HEK293 (cell line): ENCODE measurements around the gene THSD4.

Experiments used
- CTCF ChIA-PET: fragments of 350-600 bp; formaldehyde crosslinking; extraction: SDS; loops from one replicate; lab custom pipeline; 2021; ENCODE audit warnings: antibody characterized with exemption; lab: Yijun Ruan, JAX
- POLR2A ChIA-PET: fragments of 300-600 bp; formaldehyde crosslinking; extraction: SDS; loops from one replicate; lab custom pipeline; 2020; ENCODE audit warnings: antibody characterized with exemption, inconsistent platforms; lab: Yijun Ruan, JAX
- H3K27ac ChIP-seq: fragments of 200-500 bp; sonication (Bioruptor generic); 2 replicates; pipeline ENCODE4 v1.5.1; 2014; ENCODE audit warnings: low read depth, low read length, control low read depth, inconsistent platforms; ENCODE audit errors: extremely low read depth
- H3K36me3 ChIP-seq, 2 experiments: fragments of 200-500 bp in 1 of 2; sonication (Bioruptor generic) in 1 of 2; 1 replicate in 1 of 2; 2 replicates in 1 of 2; pipeline ENCODE4 v1.5.1; 2014 to 2017; ENCODE audit warnings: inconsistent platforms in 2 of 2, low read length in 2 of 2; ENCODE audit not compliant: control insufficient read depth in 2 of 2, insufficient read depth in 1 of 2
- H3K4me1 ChIP-seq: fragments of 200-500 bp; sonication (Bioruptor generic); 2 replicates; pipeline ENCODE4 v1.5.1; 2014; ENCODE audit warnings: mild to moderate bottlenecking, low read length, inconsistent platforms; ENCODE audit not compliant: control insufficient read depth, insufficient read depth
- H3K4me3 ChIP-seq: 2 replicates; pipeline ENCODE4 v1.5.1; 2011; ENCODE audit warnings: low read depth, mild to moderate bottlenecking, control low read depth, low read length, moderate library complexity
- H3K9me3 ChIP-seq: fragments of 200-500 bp; sonication (Bioruptor generic); 2 replicates; pipeline ENCODE4 v1.5.1; 2014; ENCODE audit warnings: low read depth, low read length, inconsistent platforms; ENCODE audit not compliant: control insufficient read depth, insufficient read depth
- HOXD13 ChIP-seq: sonication (generic); formaldehyde crosslinking; IDR thresholded peaks from 2 replicates; pipeline ENCODE4 v1.8.0; 2022; ENCODE audit warnings: missing genetic modification reagents, borderline replicate concordance
- SP7 ChIP-seq: fragments of 450-650 bp; formaldehyde crosslinking; IDR thresholded peaks from 2 replicates; pipeline ENCODE4 v1.5.1; 2016; ENCODE audit warnings: missing biosample characterization, missing genetic modification characterization
- ZNF140 ChIP-seq: fragments of 450-650 bp; formaldehyde crosslinking; IDR thresholded peaks from 2 replicates; pipeline ENCODE4 v1.5.1; 2016; ENCODE audit warnings: missing biosample characterization, missing genetic modification characterization
- ZNF221 ChIP-seq: fragments of 450-650 bp; formaldehyde crosslinking; IDR thresholded peaks from 2 replicates; pipeline ENCODE4 v1.5.1; 2017; ENCODE audit warnings: missing biosample characterization, missing genetic modification characterization, borderline replicate concordance
- ZNF223 ChIP-seq: fragments of 450-650 bp; formaldehyde crosslinking; IDR thresholded peaks from 2 replicates; pipeline ENCODE4 v1.5.1; 2016; ENCODE audit warnings: missing biosample characterization, missing genetic modification characterization
- ZNF23 ChIP-seq: fragments of 450-650 bp; formaldehyde crosslinking; IDR thresholded peaks from 2 replicates; pipeline ENCODE4 v1.5.1; 2016; ENCODE audit warnings: missing biosample characterization, missing genetic modification characterization, borderline replicate concordance
- ZNF266 ChIP-seq: fragments of 450-650 bp; formaldehyde crosslinking; IDR thresholded peaks from 2 replicates; pipeline ENCODE4 v1.5.1; 2016; ENCODE audit warnings: missing biosample characterization, missing genetic modification characterization, low read depth
- ZNF341 ChIP-seq: fragments of 450-650 bp; formaldehyde crosslinking; IDR thresholded peaks from 2 replicates; pipeline ENCODE4; 2016; ENCODE audit warnings: low read depth, missing biosample characterization, missing genetic modification characterization
- ZNF514 ChIP-seq: fragments of 450-650 bp; formaldehyde crosslinking; IDR thresholded peaks from 2 replicates; pipeline ENCODE4 v1.5.1; 2016; ENCODE audit warnings: missing biosample characterization, missing genetic modification characterization
- ZNF544 ChIP-seq: fragments of 450-650 bp; formaldehyde crosslinking; IDR thresholded peaks from 2 replicates; pipeline ENCODE4 v1.5.0; 2017; ENCODE audit warnings: missing biosample characterization, missing genetic modification characterization
- ZNF548 ChIP-seq: fragments of 450-650 bp; formaldehyde crosslinking; IDR thresholded peaks from 2 replicates; pipeline ENCODE4 v1.5.1; 2016; ENCODE audit warnings: missing biosample characterization, missing genetic modification characterization
- ZNF560 ChIP-seq: fragments of 450-650 bp; formaldehyde crosslinking; IDR thresholded peaks from 2 replicates; pipeline ENCODE4 v1.5.1; 2017; ENCODE audit warnings: missing biosample characterization, missing genetic modification characterization, borderline replicate concordance
- ZNF610 ChIP-seq: fragments of 450-650 bp; formaldehyde crosslinking; IDR thresholded peaks from 2 replicates; pipeline ENCODE4 v1.5.1; 2016; ENCODE audit warnings: missing biosample characterization, missing genetic modification characterization, borderline replicate concordance
- ZNF624 ChIP-seq: fragments of 450-650 bp; formaldehyde crosslinking; IDR thresholded peaks from 2 replicates; pipeline ENCODE4 v1.5.1; 2017; ENCODE audit warnings: missing biosample characterization, missing genetic modification characterization
- ZNF707 ChIP-seq: fragments of 450-650 bp; formaldehyde crosslinking; IDR thresholded peaks from 2 replicates; pipeline ENCODE4 v1.5.1; 2016; ENCODE audit warnings: missing biosample characterization, missing genetic modification characterization
- ZNF768 ChIP-seq: fragments of 450-650 bp; formaldehyde crosslinking; IDR thresholded peaks from 2 replicates; pipeline ENCODE4 v1.5.1; 2018; ENCODE audit warnings: missing biosample characterization, mild to moderate bottlenecking, missing genetic modification characterization
- ZNF837 ChIP-seq: fragments of 450-650 bp; formaldehyde crosslinking; IDR thresholded peaks from 2 replicates; pipeline ENCODE4 v1.5.1; 2016; ENCODE audit warnings: missing biosample characterization, missing genetic modification characterization
- ZNF843 ChIP-seq: fragments of 450-650 bp; formaldehyde crosslinking; IDR thresholded peaks from 2 replicates; pipeline ENCODE4 v1.5.1; 2016; ENCODE audit warnings: missing biosample characterization, missing genetic modification characterization
- TF ChIP-seq, protein P1 (sequence below): fragments of 450-650 bp; formaldehyde crosslinking; IDR thresholded peaks from 2 replicates; pipeline ENCODE4 v1.5.1; 2016; ENCODE audit warnings: missing biosample characterization, missing genetic modification characterization
- TF ChIP-seq, protein P2 (sequence below): fragments of 450-650 bp; formaldehyde crosslinking; IDR thresholded peaks from 2 replicates; pipeline ENCODE4 v1.5.1; 2016; ENCODE audit warnings: missing biosample characterization, missing genetic modification characterization

Gene THSD4

DNA sequence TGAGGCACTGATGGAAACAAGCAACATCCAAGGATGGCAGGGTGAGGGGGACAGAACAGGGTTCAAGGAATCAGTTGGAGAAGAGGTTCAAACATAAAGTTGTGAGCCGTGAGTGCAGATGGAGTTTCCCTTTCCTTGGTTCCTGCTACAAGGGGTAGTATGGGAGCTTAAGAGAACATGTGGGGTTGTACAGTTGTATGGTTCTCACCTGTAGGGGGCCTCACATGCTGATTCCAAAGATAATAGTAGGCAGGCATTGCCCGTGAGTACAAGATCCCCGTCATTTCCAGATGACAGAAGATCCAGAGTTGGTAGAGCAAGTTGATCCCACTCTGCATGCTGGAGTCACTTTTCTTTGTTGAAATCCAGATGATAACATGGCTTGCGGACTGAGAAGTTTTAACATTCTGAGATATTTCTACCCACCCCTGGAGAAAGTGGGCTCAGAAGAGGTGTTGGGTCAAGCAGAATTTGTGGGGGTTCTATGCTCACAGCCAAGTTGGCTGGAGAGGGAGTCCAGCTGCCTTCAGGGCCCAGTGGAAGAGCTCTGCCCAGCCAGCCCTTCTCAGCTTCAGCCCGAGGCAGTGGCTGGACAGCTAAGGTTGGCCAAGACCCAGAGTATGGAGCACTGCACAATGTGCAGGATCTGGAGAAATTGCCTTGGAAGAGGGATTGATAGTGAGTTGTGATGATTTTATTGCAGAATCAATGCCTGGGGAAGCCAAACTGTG, 141.8 kb downstream of the THSD4 start:
- TF ChIP-seq ZNF23 (tag by site-specific recombination) (no peak), ZNF514 (tag by site-specific recombination) (no peak), ZNF341 (no peak), ZNF837 (no peak), ZNF707 (no peak), ZNF223 (tag by site-specific recombination) (no peak), ZNF768 (tag by site-specific recombination) (no peak), ZNF624 (no peak), ZNF843 (tag by site-specific recombination) (no peak), HOXD13 (no peak), SP7 (tag by site-specific recombination) (no peak), ZNF560 (no peak)
- TF ChIP-seq, protein P1, sequence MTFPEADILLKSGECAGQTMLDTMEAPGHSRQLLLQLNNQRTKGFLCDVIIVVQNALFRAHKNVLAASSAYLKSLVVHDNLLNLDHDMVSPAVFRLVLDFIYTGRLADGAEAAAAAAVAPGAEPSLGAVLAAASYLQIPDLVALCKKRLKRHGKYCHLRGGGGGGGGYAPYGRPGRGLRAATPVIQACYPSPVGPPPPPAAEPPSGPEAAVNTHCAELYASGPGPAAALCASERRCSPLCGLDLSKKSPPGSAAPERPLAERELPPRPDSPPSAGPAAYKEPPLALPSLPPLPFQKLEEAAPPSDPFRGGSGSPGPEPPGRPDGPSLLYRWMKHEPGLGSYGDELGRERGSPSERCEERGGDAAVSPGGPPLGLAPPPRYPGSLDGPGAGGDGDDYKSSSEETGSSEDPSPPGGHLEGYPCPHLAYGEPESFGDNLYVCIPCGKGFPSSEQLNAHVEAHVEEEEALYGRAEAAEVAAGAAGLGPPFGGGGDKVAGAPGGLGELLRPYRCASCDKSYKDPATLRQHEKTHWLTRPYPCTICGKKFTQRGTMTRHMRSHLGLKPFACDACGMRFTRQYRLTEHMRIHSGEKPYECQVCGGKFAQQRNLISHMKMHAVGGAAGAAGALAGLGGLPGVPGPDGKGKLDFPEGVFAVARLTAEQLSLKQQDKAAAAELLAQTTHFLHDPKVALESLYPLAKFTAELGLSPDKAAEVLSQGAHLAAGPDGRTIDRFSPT (tag by site-specific recombination) = no peak
- TF ChIP-seq, all 188 proteins: peak for 0
- H3K36me3 ChIP-seq = no peaks in the 10 kb centered on the region
- H3K27ac ChIP-seq = no peak overlapping the region
- CTCF ChIA-PET = interaction anchor here (0.6 to 0.9 kb wide), 4 partner anchors 17 to 177 kb away, joined by 3 to 6 read pairs (median 4); no protein-coding TSS in a partner anchor
- no peak overlapping the region for H3K4me3 ChIP-seq
- H3K9me3 ChIP-seq = no peaks in the 10 kb centered on the region
- POLR2A ChIA-PET = no interaction called here
- H3K4me1 ChIP-seq = peaks cover 3% of the 10 kb centered on the region

DNA sequence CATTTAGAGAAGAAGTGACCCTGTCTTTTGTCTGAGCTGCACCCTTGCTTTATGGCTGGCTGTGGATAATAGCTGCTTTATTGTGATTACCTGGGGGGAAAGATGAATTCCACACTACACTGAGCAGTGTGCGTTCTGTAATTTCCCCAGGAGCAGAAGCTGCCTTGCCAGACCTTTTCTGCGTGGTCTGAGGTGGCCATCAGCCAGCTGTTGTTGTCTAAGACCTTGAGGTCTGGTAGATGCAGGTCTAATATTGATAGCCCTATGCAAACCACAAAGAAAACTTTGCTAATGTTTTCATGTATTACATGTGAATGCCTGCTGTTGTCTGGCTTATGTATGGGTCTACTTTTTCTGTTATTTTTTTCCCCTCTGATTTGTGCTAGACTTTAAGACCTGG, 144.6 kb downstream of the THSD4 start:
- Histone ChIP-seq H3K27ac (no peak overlapping the region), H3K4me3 (no peak overlapping the region), H3K36me3 (no peaks in the 10 kb centered on the region), H3K9me3 (no peaks in the 10 kb centered on the region), H3K4me1 (no peaks in the 10 kb centered on the region)
- ChIA-PET CTCF (no interaction called here), POLR2A (no interaction called here)
- no peak for TF ChIP-seq ZNF544 (tag by site-specific recombination)
- TF ChIP-seq, protein P2, sequence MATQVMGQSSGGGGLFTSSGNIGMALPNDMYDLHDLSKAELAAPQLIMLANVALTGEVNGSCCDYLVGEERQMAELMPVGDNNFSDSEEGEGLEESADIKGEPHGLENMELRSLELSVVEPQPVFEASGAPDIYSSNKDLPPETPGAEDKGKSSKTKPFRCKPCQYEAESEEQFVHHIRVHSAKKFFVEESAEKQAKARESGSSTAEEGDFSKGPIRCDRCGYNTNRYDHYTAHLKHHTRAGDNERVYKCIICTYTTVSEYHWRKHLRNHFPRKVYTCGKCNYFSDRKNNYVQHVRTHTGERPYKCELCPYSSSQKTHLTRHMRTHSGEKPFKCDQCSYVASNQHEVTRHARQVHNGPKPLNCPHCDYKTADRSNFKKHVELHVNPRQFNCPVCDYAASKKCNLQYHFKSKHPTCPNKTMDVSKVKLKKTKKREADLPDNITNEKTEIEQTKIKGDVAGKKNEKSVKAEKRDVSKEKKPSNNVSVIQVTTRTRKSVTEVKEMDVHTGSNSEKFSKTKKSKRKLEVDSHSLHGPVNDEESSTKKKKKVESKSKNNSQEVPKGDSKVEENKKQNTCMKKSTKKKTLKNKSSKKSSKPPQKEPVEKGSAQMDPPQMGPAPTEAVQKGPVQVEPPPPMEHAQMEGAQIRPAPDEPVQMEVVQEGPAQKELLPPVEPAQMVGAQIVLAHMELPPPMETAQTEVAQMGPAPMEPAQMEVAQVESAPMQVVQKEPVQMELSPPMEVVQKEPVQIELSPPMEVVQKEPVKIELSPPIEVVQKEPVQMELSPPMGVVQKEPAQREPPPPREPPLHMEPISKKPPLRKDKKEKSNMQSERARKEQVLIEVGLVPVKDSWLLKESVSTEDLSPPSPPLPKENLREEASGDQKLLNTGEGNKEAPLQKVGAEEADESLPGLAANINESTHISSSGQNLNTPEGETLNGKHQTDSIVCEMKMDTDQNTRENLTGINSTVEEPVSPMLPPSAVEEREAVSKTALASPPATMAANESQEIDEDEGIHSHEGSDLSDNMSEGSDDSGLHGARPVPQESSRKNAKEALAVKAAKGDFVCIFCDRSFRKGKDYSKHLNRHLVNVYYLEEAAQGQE (tag by site-specific recombination) = no peak
- no peak for TF ChIP-seq ZNF140 (tag by site-specific recombination)
- TF ChIP-seq ZNF266 (tag by site-specific recombination) = no peak
- TF ChIP-seq ZNF548 = no peak
- no peak for TF ChIP-seq ZNF610 (tag by site-specific recombination)
- no peak for TF ChIP-seq ZNF221 (tag by site-specific recombination)
